IPS-NIHi7 (cell line): ENCODE data around the gene TMEM134.

Experiments
- DNase-seq: peaks from one replicate; pipeline ENCODE4 v3.0.0; 2012; ENCODE audit warnings: mixed read lengths; ENCODE audit errors: extremely low spot score

The TMEM134 gene

DNA sequence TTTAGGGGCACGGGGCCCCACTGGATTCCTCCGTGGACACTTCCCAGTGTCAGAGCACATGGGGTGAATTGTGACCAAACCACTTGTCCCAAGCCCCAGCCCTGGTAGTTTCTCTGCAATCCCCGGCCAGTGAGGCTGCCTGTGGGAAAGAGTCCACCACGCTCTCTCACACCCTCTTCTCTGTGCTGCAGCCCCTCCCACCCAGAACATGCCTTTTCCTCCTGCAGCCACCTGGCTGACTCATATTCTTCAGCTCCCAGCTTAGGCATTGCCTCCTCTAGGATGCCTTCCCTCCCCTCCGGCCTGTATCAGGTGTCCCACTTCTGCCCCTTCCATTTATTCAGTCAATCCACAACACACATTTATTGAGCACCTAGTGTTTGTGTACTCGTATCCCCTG lies 46.2 kb downstream of the TMEM134 start:
- DNase-seq: no peak

DNA sequence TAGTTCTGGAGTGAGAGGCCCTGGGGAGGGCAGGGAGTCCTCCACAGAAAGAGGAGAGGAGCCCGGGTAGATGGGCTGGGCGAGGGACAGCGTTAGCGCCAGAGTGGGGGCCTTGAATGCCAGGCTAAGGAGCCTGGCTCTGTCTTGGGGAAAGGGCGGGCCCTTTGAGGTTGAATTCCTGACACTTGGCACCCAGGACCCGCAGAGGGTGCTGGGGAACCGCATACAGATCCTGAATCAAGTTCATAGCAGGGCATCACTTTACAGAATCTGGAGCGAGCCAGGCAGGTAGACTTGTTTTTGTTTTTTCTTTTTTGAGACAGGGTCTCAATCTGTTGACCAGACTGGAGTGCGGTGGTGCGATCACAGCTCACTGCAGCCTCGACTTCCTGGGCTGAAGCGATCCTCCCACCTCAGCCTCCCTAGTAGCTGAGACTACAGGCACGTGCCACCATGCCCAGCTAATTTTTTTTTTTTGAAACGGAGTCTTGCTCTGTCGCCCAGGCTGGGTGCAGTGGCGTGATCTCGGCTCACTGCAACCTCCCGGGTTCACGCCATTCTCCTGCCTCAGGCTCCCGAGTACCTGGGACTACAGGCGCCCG lies 47.5 kb downstream of the TMEM134 start:
- DNase-seq: no peak

DNA sequence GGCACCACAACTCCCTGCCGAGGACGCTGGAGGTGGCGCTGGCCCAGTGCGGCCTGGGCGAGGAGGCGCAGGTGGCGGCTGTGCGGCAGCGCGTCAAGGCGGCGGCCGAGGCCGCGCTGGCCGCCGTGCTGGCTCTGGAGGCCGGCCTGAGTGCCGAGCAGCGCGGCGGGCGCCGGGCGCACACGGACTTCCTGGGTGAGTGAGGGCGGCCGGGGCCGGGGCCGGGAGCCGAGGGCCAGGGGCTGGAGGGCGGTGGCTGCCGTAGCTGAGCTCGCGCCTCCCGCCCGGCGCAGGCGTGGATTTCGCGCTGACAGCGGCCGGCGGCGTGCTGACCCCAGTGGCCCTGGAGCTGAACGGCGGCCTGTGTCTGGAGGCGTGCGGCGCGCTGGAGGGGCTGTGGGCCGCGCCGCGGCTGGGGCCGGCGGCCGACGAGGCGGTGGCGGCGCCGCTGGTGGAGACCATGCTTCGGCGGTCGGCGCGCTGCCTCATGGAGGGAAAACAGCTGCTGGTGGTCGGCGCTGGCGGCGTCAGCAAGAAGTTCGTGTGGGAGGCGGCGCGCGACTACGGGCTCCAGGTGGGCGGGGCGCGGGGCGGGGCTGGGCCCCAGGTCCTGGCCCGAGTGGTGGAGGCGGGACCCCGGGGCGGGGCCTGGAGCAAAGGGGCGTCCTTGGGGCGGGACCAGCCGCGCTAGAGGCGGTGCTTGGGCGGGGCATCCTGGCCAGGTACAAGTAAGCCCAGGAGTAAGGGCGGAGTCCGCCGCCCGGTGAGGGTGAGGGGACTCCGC lies 48.2 kb downstream of the TMEM134 start:
- peak; percentile 98 for DNase-seq

DNA sequence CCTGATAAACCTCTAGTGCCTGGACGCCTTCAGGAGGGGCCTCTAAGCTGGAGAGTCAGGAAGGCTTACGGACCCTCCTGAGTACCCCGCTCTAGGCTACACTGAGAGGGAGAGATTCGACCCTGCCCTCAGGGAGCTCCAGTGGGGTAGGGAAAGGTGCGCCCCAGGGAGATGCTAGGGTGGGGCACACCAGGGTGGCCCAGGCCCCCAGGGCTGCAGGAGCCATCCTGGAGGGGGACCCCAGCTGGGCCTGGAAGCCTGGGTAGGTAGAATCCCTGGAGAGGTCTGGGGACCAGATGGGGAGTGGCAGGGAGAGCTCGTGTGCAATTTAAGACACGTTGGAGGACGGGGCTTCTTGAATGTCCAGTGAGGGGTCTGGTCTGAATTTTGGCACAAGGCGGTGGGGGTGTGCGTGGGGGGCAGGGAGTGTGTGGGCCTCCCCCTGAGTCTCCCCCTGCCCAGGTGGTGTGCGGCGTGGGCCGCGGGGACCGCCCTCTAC lies 48.9 kb downstream of the TMEM134 start:
- no peak for DNase-seq

DNA sequence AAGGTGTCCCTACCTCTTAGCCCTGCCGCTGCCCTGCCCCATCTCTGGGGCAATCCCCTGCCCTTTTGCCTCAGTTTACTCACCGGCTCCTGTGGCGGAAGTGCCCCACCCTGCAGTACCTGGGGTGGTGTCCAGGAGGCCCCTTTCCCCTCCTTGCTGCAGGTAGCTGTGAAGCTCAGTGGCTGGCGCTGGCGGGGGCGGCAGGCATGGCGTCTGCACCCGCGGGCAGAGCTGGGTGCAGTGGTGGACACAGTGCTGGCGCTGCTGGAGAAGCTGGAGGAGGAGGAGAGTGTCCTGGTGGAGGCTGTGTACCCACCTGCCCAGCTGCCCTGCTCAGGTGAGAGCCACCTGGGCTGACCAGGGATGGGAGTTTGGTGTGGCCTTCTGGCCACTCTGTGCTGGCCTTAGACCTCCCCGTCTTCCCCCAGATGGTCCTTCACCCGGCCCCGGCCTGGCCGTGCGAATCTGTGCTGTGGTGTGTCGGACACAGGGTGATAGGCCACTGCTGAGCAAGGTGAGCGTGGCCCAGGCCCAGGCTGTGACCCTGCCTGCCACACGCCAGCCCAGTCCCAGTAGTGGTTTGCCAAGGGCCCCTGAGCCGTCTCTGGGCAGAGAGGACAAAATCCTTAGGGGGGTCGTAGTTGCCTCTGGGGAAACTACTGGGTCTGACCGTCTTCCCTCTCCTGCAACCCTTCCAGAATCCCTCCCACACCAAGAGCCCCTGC lies 49.6 kb downstream of the TMEM134 start:
- no peak for DNase-seq

DNA sequence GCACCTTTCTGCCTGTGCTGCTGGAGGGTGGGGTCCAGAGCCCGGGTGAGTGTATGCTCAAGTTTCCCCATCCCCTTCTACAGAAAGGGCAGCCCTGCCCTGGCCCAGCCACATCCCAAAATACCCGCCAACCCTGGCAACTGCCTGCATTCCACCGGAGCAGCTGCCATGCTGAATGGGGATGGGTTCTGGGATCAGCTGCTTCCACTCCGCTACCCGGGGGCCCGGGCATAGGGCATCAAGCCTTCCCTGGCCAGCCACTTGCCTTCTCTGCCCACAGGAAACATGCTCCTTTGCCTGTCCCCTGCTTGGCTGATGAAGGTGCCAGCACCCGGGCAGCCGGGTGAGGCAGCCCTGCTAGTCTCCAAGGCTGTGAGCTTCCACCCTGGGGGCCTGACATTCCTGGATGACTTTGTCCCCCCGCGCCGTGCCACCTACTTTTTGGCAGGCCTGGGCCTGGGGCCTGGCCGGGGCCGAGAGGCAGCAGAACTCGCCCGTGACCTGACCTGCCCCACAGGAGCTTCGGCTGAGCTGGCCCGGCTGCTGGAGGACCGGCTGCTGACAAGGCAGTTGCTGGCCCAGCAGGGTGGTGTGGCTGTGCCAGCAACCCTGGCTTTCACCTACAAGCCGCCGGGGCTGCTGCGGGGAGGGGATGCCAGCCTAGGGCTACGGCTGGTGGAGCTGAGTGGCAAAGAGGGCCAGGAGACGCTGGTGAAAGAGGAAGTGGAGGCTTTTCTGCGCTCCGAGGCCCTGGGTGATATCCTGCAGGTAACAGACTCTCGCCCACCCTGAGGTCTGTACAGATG lies 50.4 kb downstream of the TMEM134 start:
- DNase-seq: no peak

DNA sequence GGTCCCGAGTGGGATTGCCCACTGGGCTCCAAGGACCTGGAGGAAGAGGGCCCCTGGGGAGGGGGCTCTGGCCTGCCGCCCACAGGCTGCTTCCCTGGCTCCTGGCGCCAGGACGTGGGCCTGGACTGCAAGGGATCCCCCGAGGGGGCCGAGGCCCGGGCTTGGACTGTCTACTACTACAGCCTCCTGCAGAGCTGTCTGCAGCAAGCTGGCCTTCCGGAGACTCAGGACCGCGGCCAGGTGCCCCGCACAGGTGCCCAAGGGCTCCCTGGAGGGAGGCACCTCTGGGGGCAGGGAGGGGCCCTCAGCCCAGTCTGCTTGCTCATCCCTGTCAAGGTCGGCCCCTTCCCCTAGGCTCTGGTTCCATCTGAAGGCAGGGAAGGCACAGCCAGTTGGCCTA lies 51.6 kb downstream of the TMEM134 start:
- no peak for DNase-seq

DNA sequence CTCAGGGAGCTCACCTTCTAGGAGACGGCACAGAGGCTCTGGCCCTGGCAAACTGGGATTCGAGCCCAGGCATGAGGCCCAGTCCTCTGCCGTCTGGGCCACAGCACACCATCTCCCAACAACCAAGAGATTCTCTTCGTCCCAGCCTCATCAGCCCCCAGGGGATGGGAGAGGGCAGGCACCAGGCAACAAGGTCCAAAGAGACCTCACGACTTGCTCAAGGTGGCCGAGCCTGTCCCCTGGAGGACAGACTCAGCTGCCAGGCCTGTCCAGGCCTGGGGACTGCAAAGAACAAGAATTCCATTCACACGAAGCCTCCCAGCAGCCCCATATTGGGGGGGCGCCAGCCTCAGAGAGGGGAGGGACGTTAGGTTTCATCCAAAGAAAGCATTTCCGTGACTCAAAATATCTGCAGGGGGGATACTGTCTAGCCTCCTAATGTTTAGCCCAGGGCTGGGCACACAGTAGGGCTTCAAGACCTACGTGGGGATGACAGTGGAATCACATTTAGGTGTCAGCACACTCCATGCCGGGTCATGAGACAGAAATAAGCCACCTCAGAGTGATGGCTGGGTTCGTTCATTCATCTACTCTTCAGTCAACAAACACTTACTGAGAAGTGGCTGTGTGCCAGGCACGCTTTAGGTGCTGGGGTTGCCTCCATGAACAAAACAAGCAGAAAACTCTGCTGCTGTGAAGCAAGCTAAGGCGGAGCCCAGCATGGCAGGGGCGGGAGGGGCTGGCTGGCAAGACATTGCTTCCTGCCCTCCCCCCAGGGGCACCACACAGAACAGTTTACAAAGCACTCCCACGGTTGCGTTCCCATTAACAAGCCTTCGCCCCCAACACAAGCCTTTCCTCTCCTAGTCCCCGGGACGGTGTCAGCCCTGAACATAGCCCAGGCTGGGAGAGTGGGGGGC lies 52.4 kb downstream of the TMEM134 start:
- no peak for DNase-seq

DNA sequence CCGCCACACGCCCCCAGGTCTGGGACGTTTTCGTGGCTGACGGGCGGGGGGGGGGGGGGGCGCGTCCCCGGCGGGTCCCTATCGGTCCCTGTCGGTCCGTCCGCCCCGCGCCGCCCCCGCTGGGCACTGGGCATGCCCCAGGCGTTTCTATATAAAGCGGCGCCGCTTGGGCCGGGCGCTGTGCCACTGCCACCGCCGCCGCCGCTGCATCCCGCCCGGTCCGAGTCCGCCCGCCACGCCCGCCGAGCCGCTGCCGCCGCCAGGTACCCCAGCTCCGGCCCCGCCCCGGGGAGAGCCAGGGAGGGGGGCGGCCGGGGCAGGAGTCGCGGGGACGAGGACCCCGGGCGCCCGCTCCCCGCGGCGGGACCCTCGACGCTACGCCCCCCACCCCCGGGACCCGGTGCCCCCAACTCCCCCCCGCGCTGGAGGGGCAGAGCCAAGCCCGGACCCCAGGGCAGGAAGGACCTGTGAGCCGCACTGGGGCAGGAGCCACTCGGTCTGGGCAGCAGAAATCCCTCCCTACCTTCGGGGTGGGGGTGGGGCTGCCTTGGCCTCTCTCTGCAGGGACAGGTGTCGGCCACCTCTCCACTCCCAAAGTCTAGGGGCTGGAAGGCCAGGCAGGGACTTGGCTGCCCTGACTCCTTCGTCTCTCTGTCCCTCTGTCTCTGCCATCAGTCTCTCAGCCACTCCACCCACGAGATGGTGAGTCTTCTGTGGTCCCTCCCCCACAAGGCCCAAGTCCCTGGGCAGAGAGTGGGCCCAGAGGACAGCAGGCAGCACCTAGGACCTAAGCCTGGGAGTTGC lies 53.3 kb downstream of the TMEM134 start, which contains the start of gene CARNS1:
Gene CARNS1 (plus strand): TSS at position 178 of the 804 bp plus-strand sequence. CDS start 522 bp downstream, at position 700.
- peak; percentile 44 for DNase-seq

DNA sequence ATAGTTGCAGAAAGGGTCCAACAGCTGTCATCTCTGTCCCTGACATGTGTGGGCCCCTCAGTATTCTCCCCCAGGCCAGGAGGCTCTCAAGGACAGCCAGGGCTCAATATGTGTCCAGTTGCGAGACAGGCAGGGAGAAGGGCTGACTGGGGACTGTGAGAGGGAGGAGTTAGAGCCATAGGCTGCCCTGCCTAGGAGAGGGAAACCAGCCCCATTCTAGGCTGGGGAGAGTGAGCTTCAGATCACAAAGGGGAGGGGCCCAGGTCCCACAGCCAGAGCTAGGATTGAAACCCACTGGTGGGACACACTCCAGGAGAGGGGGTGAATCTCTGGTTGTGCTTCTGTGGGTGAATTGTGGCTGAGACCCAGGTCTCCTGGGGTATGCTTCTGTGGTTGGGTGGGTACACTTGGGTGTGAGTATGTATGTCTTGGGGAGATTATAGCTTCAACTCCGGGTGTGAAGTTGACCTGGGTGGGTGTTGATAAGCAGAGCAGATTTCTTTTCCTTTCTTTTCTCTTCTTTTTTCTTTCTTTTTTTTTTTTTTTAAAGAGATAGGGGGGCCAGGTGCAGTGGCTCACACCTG lies 55.7 kb downstream of the TMEM134 start:
- DNase-seq: no peak

DNA sequence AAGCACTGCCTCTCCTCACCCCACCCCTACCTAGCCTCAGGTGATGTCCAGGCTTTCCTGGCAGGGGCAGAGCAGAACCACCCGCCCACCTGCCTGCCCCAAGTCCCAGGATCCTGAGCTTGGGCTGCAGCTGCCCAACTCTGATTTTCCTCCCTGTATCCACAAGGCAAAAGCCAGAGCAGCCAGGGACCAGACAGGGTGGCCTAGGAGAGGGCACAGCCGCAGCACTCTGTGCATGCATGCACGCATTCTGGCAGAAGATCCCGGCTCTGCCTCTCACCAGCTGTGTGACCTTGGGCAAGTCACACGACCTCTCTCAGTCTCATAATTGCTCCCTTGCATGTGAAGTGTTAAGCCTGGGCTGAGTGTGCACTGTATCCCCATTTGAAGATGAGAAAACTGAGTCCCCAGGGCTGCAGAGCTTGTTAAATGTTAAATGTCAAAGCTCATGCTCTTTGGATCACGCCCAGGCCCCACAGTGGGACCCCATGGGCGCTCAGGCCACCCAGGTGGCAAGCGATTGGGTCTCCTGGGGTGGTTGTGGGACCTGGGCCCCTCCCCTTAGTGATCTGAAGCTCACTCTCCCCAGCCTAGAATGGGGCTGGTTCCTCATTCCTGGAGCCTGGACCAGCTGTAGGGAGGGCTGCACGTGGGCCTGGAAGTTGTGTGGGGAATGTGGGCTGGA lies 56.4 kb downstream of the TMEM134 start:
- no peak for DNase-seq

DNA sequence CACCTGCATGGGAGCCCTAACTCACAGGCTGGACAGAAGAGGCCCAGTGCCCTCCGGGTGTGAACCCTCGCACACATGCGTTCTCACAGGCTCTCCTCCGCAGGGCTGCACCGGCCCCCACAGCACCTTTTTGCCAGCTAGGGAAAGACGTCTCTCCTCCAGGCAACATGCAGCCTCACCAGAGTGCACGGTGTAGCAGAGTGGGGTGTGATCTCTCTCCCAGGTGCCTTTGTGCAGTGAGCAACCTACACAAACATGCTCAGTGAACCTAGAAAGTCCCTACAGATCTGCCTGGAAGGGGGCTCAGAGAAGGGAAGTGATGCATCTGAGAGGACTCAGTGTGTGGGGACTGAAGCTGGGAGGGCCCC lies 57.3 kb downstream of the TMEM134 start:
- no peak for DNase-seq
